Mucosa of gallbladder (tissue), 1 donor: Measurements from ENCODE around the gene TPCN1. TPM values are rescaled to one million over a fixed set of nuclear protein-coding genes. Genes with fewer than 3 reads are reported as not detected.

Source experiments
- DNase-seq: peaks from one replicate; pipeline ENCODE4 v3.0.0-alpha.2; 2020; ENCODE audit warnings: low spot score
- total RNA-seq: library from RNA; stranded (reverse); gene quantifications from one replicate; pipeline ENCODE4 v1.2.1, GENCODE V29; 2021
- donor health status: DM: no; HTN: no; CAD: no.

The TPCN1 gene
- total RNA-seq, 1 donor from 2014 or later = 97.1 TPM

GRCh38 chr12:113241191-113242025 lies 20.1 kb downstream of the TPCN1 start:
- peak; percentile 70 for DNase-seq

- DNase-seq = peak; percentile 41
Observed at GRCh38 chr12:113242026-113242418, 20.8 kb downstream of the TPCN1 start.

GRCh38 chr12:113242560-113242959 lies 21.3 kb downstream of the TPCN1 start:
- DNase-seq = no peak

GRCh38 chr12:113244047-113244460 lies 22.8 kb downstream of the TPCN1 start:
- peak; percentile 79 for DNase-seq

- DNase-seq = peak; percentile 51
Observed at GRCh38 chr12:113244478-113244958, 23.3 kb downstream of the TPCN1 start.

- DNase-seq = peak; percentile 92
Observed at GRCh38 chr12:113245695-113246477, 24.6 kb downstream of the TPCN1 start.

GRCh38 chr12:113246478-113247122 lies 25.3 kb downstream of the TPCN1 start:
- DNase-seq = peak; percentile 29

- DNase-seq = no peak
Observed at GRCh38 chr12:113247123-113248050, 26.1 kb downstream of the TPCN1 start.

GRCh38 chr12:113248051-113248825 lies 27.0 kb downstream of the TPCN1 start:
- no peak for DNase-seq

GRCh38 chr12:113248842-113249435 lies 27.7 kb downstream of the TPCN1 start:
- DNase-seq = no peak

GRCh38 chr12:113249546-113249945 lies 28.3 kb downstream of the TPCN1 start:
- DNase-seq = no peak

GRCh38 chr12:113250045-113250444 lies 28.8 kb downstream of the TPCN1 start:
- no peak for DNase-seq

- DNase-seq = no peak
Observed at GRCh38 chr12:113251404-113252070, 30.3 kb downstream of the TPCN1 start.

GRCh38 chr12:113252494-113252893 lies 31.2 kb downstream of the TPCN1 start:
- DNase-seq = no peak

GRCh38 chr12:113253532-113254285 lies 32.4 kb downstream of the TPCN1 start:
- DNase-seq = no peak

- no peak for DNase-seq
Observed at GRCh38 chr12:113254298-113254697, 33.0 kb downstream of the TPCN1 start.

GRCh38 chr12:113257564-113257963 lies 36.3 kb downstream of the TPCN1 start:
- DNase-seq = no peak

GRCh38 chr12:113260127-113260526 lies 38.9 kb downstream of the TPCN1 start:
- DNase-seq = no peak
